ENCODE results near the gene FAM76A.
A peak's percentile ranks its signal among the peaks of the same experiment; 100 is the strongest.
"Not testable (repeated sequence)": the region's sequence is repeated elsewhere in the genome, so short reads cannot be mapped to it uniquely, and the experiment has no call there.

Gene FAM76A

GRCh38 chr1:27782950-27783349 lies 57.2 kb downstream of the FAM76A start:
- no peak for DNase-seq

GRCh38 chr1:27784700-27785099 lies 58.9 kb downstream of the FAM76A start:
- no peak for DNase-seq

- no peak for DNase-seq
Measured at GRCh38 chr1:27785781-27786455, 60.2 kb downstream of the FAM76A start.

GRCh38 chr1:27787895-27788294 lies 62.1 kb downstream of the FAM76A start:
- no peak for DNase-seq

- DNase-seq = no peak
Measured at GRCh38 chr1:27789540-27790041, 63.8 kb downstream of the FAM76A start.

- DNase-seq = not testable (repeated sequence)
Measured at GRCh38 chr1:27790270-27790669, 64.5 kb downstream of the FAM76A start.

GRCh38 chr1:27795601-27796000 lies 69.8 kb downstream of the FAM76A start:
- DNase-seq = no peak

GRCh38 chr1:27804791-27805190 lies 79.0 kb downstream of the FAM76A start:
- DNase-seq = peak; percentile 25

GRCh38 chr1:27806758-27807157 lies 81.0 kb downstream of the FAM76A start:
- DNase-seq = no peak

- no peak for DNase-seq
Measured at GRCh38 chr1:27807385-27807784, 81.6 kb downstream of the FAM76A start.

- not testable (repeated sequence) for DNase-seq
Measured at GRCh38 chr1:27808131-27808530, 82.4 kb downstream of the FAM76A start.

- DNase-seq = no peak
Measured at GRCh38 chr1:27809883-27810282, 84.1 kb downstream of the FAM76A start.

- no peak for DNase-seq
Measured at GRCh38 chr1:27811741-27812500, 86.2 kb downstream of the FAM76A start.
